HUES48 (cell line): Measurements from ENCODE around the gene TPRA1.
A peak's percentile ranks its signal among the peaks of the same experiment; 100 is the strongest.

Experiments
- H3K27ac ChIP-seq: one replicate; pipeline ENCODE4 v1.7.0; 2013; ENCODE audit warnings: low read depth, low read length, inconsistent platforms
- H3K27me3 ChIP-seq: 2 replicates; pipeline ENCODE4 v1.6.1; 2013; ENCODE audit warnings: mild to moderate bottlenecking, low read length; ENCODE audit not compliant: control insufficient read depth, insufficient read depth
- H3K36me3 ChIP-seq: 2 replicates; pipeline ENCODE4 v1.6.1; 2013; ENCODE audit warnings: low read length; ENCODE audit not compliant: control insufficient read depth, insufficient read depth
- H3K4me1 ChIP-seq: 2 replicates; pipeline ENCODE4 v1.6.1; 2013; ENCODE audit warnings: mild to moderate bottlenecking, low read length; ENCODE audit not compliant: control insufficient read depth, insufficient read depth
- H3K4me3 ChIP-seq: 2 replicates; pipeline ENCODE4 v1.5.1; 2013; ENCODE audit warnings: mild to moderate bottlenecking, low read depth, low read length
- H3K9ac ChIP-seq: 2 replicates; pipeline ENCODE4 v1.6.1; 2013; ENCODE audit warnings: mild to moderate bottlenecking, low read depth, low read length, moderate library complexity
- H3K9me3 ChIP-seq: 2 replicates; pipeline ENCODE4 v1.6.1; 2013; ENCODE audit warnings: low read length; ENCODE audit not compliant: control insufficient read depth, insufficient read depth

The TPRA1 gene

GRCh38 chr3:127590593-127591465 lies at the start of gene TPRA1:
Gene TPRA1, minus strand, starts transcription at chr3:127590733. Its CDS starts 10,587 bp downstream, at chr3:127580146.
- Histone ChIP-seq H3K4me3 (peak within 1 kb of the TSS; percentile 71), H3K9ac (peak within 1 kb of the TSS; percentile 82), H3K4me1 (peaks cover 19% of the 10 kb centered on the region), H3K27me3 (peaks cover 3% of the 10 kb centered on the region; the same call in 1 of the 2 replicates), H3K36me3 (no peaks in the 10 kb centered on the region), H3K9me3 (no peaks in the 10 kb centered on the region), H3K27ac (peak within 1 kb of the TSS; percentile 93)

DNA sequence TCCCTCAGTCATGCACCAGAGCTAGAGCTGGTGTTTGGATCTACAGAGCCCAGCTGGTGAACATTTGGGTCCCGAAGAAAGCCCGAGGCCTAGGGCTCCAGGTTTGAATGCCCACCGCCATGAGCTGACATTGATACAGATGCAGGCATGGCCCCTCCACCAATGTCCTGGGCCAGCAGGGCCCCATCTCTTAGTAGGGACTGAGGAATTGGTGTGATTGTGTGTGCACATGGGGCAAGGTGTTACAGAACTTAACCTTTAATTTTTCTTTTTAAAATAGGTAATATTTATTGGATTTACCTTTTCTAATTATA lies 49.5 kb upstream of the TPRA1 start:
- Histone ChIP-seq H3K4me3 (no peak overlapping the region), H3K27me3 (no peaks in the 10 kb centered on the region), H3K9ac (no peak overlapping the region), H3K4me1 (no peaks in the 10 kb centered on the region), H3K27ac (no peak overlapping the region), H3K9me3 (no peaks in the 10 kb centered on the region), H3K36me3 (no peaks in the 10 kb centered on the region)

DNA sequence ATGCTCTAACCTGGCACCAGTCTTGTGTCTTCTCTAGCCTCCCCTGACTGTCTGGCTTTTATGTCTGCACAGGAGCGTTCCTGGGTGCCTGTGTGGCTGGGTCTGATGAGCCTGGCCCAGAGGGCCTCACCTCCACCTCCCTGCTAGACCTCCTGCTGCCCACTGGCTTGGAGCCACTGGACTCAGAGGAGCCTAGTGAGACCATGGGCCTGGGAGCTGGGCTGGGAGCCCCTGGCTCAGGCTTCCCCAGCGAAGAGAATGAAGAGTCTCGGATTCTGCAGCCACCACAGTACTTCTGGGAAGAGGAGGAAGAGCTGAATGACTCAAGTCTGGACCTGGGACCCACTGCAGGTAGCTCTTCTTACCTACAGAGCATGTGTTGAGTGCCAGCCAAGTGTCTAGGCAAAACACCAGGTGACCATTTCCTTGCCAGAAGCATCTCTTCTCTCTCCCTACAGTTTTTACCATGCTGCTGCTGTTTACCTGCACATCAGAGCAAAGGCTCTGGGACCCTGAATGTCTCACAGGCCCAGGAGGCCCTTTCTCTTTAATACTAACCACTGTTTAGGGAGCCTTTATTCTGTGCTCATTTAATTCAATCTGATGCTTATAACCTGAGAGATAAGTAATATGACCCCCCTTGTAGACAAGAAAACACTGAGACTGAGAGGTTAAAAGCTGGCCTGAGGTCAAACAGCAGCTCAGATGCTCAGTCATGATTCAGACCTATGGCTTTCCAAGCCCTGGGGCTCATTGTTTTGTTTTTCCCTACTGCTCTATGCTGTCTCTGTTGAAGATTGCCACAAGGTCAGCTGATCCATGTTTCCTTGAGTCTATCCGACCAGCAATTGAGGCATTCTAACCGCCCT lies 48.9 kb upstream of the TPRA1 start:
- H3K27ac ChIP-seq: no peak overlapping the region
- no peaks in the 10 kb centered on the region for H3K9me3 ChIP-seq
- no peaks in the 10 kb centered on the region for H3K27me3 ChIP-seq
- no peaks in the 10 kb centered on the region for H3K36me3 ChIP-seq
- no peak overlapping the region for H3K4me3 ChIP-seq
- no peaks in the 10 kb centered on the region for H3K4me1 ChIP-seq
- no peak overlapping the region for H3K9ac ChIP-seq

DNA sequence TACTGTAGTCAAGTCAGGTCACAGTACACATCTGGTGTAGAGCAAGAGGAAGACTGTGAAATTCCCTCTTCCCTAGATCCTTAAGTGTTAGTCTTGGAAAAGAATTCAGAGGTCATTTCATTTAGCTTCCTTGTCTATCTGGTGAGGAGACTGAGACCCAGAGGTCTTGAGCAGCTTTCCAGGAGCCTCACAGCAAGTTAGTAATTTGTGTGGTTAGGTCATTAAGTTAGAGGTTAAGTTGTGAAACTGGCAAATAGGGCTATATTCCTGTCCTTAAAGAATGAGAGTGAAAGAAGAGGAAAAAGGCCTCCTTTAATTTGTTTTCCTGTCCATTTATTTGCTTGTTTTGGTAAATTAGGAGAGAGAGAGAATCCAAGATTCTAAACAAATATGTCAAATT lies 47.4 kb upstream of the TPRA1 start:
- Histone ChIP-seq H3K9me3 (no peaks in the 10 kb centered on the region), H3K4me1 (peaks cover 10% of the 10 kb centered on the region), H3K27me3 (no peaks in the 10 kb centered on the region), H3K36me3 (no peaks in the 10 kb centered on the region), H3K4me3 (no peak overlapping the region), H3K27ac (no peak overlapping the region), H3K9ac (no peak overlapping the region)

DNA sequence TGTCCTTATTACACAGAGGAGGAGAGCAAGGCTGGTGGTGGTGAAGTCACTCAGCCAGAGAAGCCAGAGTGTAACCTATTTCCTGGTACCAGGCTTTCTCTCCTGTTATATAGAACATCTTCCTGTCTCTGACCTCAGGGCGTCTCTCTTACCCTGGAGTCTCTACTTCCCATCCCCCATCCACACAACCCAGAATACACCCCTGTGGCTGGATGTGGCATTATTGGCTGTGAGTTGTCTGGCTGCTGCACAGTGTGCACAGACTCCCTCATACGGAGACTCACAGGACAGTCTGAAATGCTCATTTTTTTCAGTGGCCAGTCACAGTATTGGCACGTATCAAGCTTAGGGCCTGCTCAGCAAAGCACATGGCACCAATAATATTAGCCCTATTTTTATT lies 47.0 kb upstream of the TPRA1 start:
- Histone ChIP-seq H3K27ac (no peak overlapping the region), H3K9me3 (no peaks in the 10 kb centered on the region), H3K27me3 (no peaks in the 10 kb centered on the region), H3K36me3 (no peaks in the 10 kb centered on the region), H3K4me3 (no peak overlapping the region), H3K4me1 (peaks cover 10% of the 10 kb centered on the region), H3K9ac (no peak overlapping the region)

DNA sequence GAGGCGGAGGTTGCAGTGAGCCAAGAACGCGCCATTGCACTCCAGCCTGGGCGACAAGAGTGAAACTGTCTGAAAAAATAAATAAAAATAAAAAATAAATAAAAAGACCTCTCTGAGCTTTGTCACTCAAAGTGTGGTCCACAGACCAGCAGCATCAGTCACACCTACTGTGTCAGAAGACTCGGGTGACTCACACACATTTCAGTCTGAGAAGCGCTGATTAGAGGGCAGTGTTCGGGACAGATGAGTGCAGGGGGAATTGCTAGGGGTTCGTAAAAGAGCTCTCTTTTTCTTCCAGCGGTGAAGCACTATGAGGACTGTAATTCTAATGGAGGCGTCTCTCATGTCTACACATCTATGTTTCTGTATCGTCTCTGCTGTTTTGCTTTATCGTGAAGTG lies 44.1 kb upstream of the TPRA1 start:
- Histone ChIP-seq H3K36me3 (no peaks in the 10 kb centered on the region), H3K9me3 (no peaks in the 10 kb centered on the region), H3K9ac (no peak overlapping the region), H3K27ac (no peak overlapping the region), H3K4me1 (peaks cover 10% of the 10 kb centered on the region), H3K4me3 (no peak overlapping the region), H3K27me3 (peaks cover 10% of the 10 kb centered on the region)

GRCh38 chr3:127632035-127632820 lies 41.7 kb upstream of the TPRA1 start:
- Histone ChIP-seq H3K27me3 (peaks cover 29% of the 10 kb centered on the region), H3K4me3 (no peak overlapping the region), H3K9me3 (0 out of 2 replicates have a peak, but pooled peaks cover 5% of the 10 kb centered on the region), H3K27ac (no peak overlapping the region), H3K36me3 (no peaks in the 10 kb centered on the region), H3K4me1 (peaks cover 10% of the 10 kb centered on the region), H3K9ac (no peak overlapping the region)

GRCh38 chr3:127630811-127631714 lies 40.5 kb upstream of the TPRA1 start:
- peaks cover 38% of the 10 kb centered on the region for H3K27me3 ChIP-seq
- H3K4me1 ChIP-seq: peaks cover 10% of the 10 kb centered on the region
- H3K36me3 ChIP-seq: no peaks in the 10 kb centered on the region
- H3K27ac ChIP-seq: no peak overlapping the region
- no peak overlapping the region for H3K4me3 ChIP-seq
- H3K9ac ChIP-seq: no peak overlapping the region
- 0 out of 2 replicates have a peak, but pooled peaks cover 5% of the 10 kb centered on the region for H3K9me3 ChIP-seq

GRCh38 chr3:127629467-127630403 lies 39.2 kb upstream of the TPRA1 start:
- Histone ChIP-seq H3K9me3 (0 out of 2 replicates have a peak, but pooled peaks cover 5% of the 10 kb centered on the region), H3K27me3 (peaks cover 38% of the 10 kb centered on the region), H3K4me1 (peaks cover 10% of the 10 kb centered on the region), H3K4me3 (peak overlapping the region; percentile 60), H3K9ac (no peak overlapping the region), H3K27ac (no peak overlapping the region), H3K36me3 (no peaks in the 10 kb centered on the region)
